A673 (cell line): ENCODE results near the gene SIK2. TPM values are rescaled to one million over a fixed set of nuclear protein-coding genes. Genes with fewer than 3 reads are reported as not detected.

Experiments used
- BruUV-seq: library from RNA; stranded (reverse); fragments of 400-500 nt; replicated peaks from 2 replicates; lab custom pipeline; 2021; lab: Mats Ljungman, UMichigan
- CTCF ChIA-PET: fragments of 300-600 bp; sonication (Branson Sonifier 250); formaldehyde crosslinking; loops from one replicate; lab custom pipeline; 2022; ENCODE audit warnings: antibody characterized with exemption; lab: Charles Lee
- POLR2A ChIA-PET: fragments of 300-600 bp; sonication (Branson Sonifier 250); formaldehyde crosslinking; loops from one replicate; lab custom pipeline; 2022; ENCODE audit warnings: antibody characterized with exemption; ENCODE audit not compliant: low non-redundant PET; lab: Charles Lee
- DNase-seq: peaks from one replicate; pipeline ENCODE4 v3.0.0-alpha.2; 2015; ENCODE audit warnings: low spot score
- H3K27ac ChIP-seq: fragments of 200-600 bp; sonication (generic); 2 replicates; pipeline ENCODE4 v1.5.1; 2016; ENCODE audit warnings: mixed run types, low read depth, mild to moderate bottlenecking, mixed read lengths, antibody characterized with exemption, low read length; ENCODE audit not compliant: poor library complexity, severe bottlenecking
- H3K27me3 ChIP-seq: fragments of 200-600 bp; sonication (generic); replicated peaks from 2 replicates; pipeline ENCODE4 v1.6.1; 2017; ENCODE audit warnings: mixed run types, low read depth, mild to moderate bottlenecking, mixed read lengths, antibody characterized with exemption, low read length; ENCODE audit not compliant: insufficient read depth, poor library complexity
- H3K36me3 ChIP-seq: fragments of 200-600 bp; sonication (generic); 2 replicates; pipeline ENCODE4 v1.6.1; 2016; ENCODE audit warnings: mixed run types, mild to moderate bottlenecking, mixed read lengths, antibody characterized with exemption, low read length; ENCODE audit not compliant: insufficient read depth, poor library complexity, severe bottlenecking
- H3K4me1 ChIP-seq: fragments of 200-600 bp; sonication (generic); 2 replicates; pipeline ENCODE4 v1.6.1; 2017; ENCODE audit warnings: mixed run types, mild to moderate bottlenecking, mixed read lengths, antibody characterized with exemption, low read length; ENCODE audit not compliant: insufficient read depth, poor library complexity, severe bottlenecking
- H3K4me3 ChIP-seq: fragments of 200-600 bp; sonication (generic); 2 replicates; pipeline ENCODE4 v1.5.1; 2016; ENCODE audit warnings: low read depth, mixed run types, mild to moderate bottlenecking, mixed read lengths, low read length; ENCODE audit not compliant: poor library complexity, severe bottlenecking
- H3K9me3 ChIP-seq: fragments of 200-600 bp; sonication (generic); 2 replicates; pipeline ENCODE4 v1.6.1; 2016; ENCODE audit warnings: mixed run types, low read depth, mild to moderate bottlenecking, mixed read lengths, antibody characterized with exemption, low read length; ENCODE audit not compliant: poor library complexity, severe bottlenecking
- CTCF ChIP-seq: fragments of 300-800, 200-600 bp; sonication (generic); conservative IDR thresholded peaks from 2 replicates; pipeline ENCODE4 v1.5.1; 2017; ENCODE audit warnings: low read depth, mild to moderate bottlenecking, antibody characterized with exemption, low read length, moderate library complexity, mixed read lengths
- EZH2 ChIP-seq: fragments of 200-600 bp; sonication (generic); IDR thresholded peaks from 2 replicates; pipeline ENCODE4 v1.6.1; 2017; ENCODE audit warnings: borderline replicate concordance, low read depth, mild to moderate bottlenecking, mixed read lengths, antibody characterized with exemption, low read length; ENCODE audit not compliant: poor library complexity, severe bottlenecking
- intact Hi-C: fragments of 100-400 bp; cut with micrococcal nuclease; formaldehyde crosslinking; loops from one replicate; pipeline ENCODE4 v1.10.0; 2022; ENCODE audit not compliant: unreplicated experiment
- total RNA-seq: library from RNA; stranded (reverse); gene quantifications from 2 replicates; pipeline ENCODE4 v1.2.3, GENCODE V29; 2021

Gene SIK2
- total RNA-seq, 1 experiment from 2014 or later, result 18.7 TPM

GRCh38 chr11:111577821-111578220 lies 24.4 kb upstream of the SIK2 start:
- Histone ChIP-seq H3K36me3 (no peaks in the 10 kb centered on the region), H3K4me1 (no peaks in the 10 kb centered on the region), H3K27me3 (no peaks in the 10 kb centered on the region), H3K27ac (no peak overlapping the region), H3K4me3 (no peak overlapping the region), H3K9me3 (no peaks in the 10 kb centered on the region)
- TF ChIP-seq EZH2 (no peak), CTCF (no peak)
- CTCF ChIA-PET, result no interaction called here
- no TSS peak for BruUV-seq
- POLR2A ChIA-PET, result no interaction called here
- no peak for DNase-seq
- intact Hi-C loops, result no loop called here

- H3K4me1 ChIP-seq, result no peaks in the 10 kb centered on the region
- POLR2A ChIA-PET, result no interaction called here
- no peak for TF ChIP-seq EZH2
- no peak overlapping the region for H3K4me3 ChIP-seq
- no peak overlapping the region for H3K27ac ChIP-seq
- BruUV-seq, result no TSS peak
- intact Hi-C loops, result no loop called here
- no peaks in the 10 kb centered on the region for H3K27me3 ChIP-seq
- no peaks in the 10 kb centered on the region for H3K36me3 ChIP-seq
- no peak for DNase-seq
- CTCF ChIA-PET, result no interaction called here
- H3K9me3 ChIP-seq, result no peaks in the 10 kb centered on the region
These were observed 20.9 kb upstream of the SIK2 start for GRCh38 chr11:111581341-111581740.

- ChIA-PET CTCF (interaction anchor here (0.6 kb wide), 1 partner anchor 270 kb away, joined by 8 read pairs; no protein-coding TSS in a partner anchor), POLR2A (no interaction called here)
- TF ChIP-seq CTCF, result no peak
- TF ChIP-seq EZH2, result no peak
- no TSS peak for BruUV-seq
- intact Hi-C loops, result no loop called here
- Histone ChIP-seq H3K9me3 (no peaks in the 10 kb centered on the region), H3K36me3 (no peaks in the 10 kb centered on the region), H3K4me3 (no peak overlapping the region), H3K4me1 (no peaks in the 10 kb centered on the region), H3K27me3 (no peaks in the 10 kb centered on the region), H3K27ac (no peak overlapping the region)
- DNase-seq, result no peak
These were observed 20.1 kb upstream of the SIK2 start for GRCh38 chr11:111582163-111582562.

- TF ChIP-seq CTCF (no peak), EZH2 (no peak)
- Histone ChIP-seq H3K27me3 (no peaks in the 10 kb centered on the region), H3K27ac (no peak overlapping the region), H3K4me3 (no peak overlapping the region), H3K9me3 (no peaks in the 10 kb centered on the region), H3K4me1 (no peaks in the 10 kb centered on the region), H3K36me3 (no peaks in the 10 kb centered on the region)
- CTCF ChIA-PET, result no interaction called here
- DNase-seq, result no peak
- BruUV-seq, result no TSS peak
- intact Hi-C loops, result no loop called here
- POLR2A ChIA-PET, result interaction anchor here (0.6 kb wide), 1 partner anchor 936 kb away, joined by 3 read pairs; no protein-coding TSS in a partner anchor
These were observed 19.4 kb upstream of the SIK2 start for GRCh38 chr11:111582881-111583280.
